Stimulated activated CD4-positive, alpha-beta T cell treated with anti-CD3 and anti-CD28 coated beads, Interleukin-1b, Interleukin-23, amount 100 ng/mL, for 48 hours (primary cell): ENCODE measurements around the gene TEAD1.

Experiments used
- DNase-seq: peaks from one replicate; pipeline ENCODE4 v3.0.0-alpha.2; 2020

The TEAD1 gene

DNA sequence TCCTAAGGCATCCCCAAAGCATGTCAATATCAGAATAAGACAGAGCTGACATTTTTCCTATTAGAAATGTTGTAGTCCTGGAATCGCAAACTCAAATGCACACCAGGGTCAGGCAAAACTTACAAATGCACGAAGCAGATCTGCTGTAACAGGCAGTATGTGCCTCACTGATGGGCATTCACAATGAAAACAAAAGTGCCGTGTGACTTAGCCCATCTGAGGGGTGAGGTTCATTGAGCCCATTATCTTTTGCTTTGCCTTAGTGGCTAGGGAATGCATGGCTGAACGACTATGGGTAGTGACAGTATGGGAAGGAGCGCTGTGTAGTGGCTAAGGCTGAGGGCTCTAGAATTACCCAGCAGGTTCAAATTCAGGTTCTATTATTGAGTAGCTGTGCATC lies 291.8 kb downstream of the TEAD1 start:
- no peak for DNase-seq

DNA sequence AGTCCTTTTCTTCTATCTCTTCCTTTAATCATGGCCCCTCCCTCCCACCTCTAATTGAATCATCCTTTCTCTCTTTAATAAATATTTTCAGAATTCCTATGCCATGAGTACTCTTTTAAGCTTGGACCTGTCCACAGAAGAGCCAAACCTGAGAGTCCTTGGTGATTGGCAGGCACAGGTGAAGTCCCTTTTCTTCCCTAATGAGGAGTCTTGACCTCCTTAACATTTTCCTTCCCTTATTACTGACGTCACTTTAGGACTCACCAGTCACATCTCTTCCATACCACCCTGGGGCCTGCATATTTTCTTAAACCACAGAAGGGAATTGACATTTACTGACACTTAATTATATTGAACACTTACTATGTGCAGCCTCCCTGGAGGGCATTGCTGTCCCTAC lies 293.9 kb downstream of the TEAD1 start:
- DNase-seq: no peak

DNA sequence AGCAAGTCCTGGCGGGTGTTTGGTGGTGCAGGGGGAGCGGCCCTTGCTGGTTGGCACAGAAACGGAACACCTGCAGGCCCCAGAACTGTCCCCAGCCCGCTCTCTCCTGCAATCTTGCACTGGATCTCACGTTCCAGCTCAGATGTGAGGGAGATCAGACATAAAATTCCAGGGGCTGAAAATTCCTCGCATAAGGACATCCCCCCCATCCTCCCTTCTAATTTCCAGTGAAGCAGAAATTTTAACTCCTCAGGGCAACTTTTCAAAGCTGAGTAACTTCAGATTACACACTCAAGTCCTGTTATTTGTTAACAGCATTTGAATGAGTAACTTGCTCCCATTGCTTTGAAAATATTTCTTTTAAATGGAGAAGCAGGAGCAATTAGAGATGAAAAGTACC lies 294.6 kb downstream of the TEAD1 start:
- DNase-seq: no peak

DNA sequence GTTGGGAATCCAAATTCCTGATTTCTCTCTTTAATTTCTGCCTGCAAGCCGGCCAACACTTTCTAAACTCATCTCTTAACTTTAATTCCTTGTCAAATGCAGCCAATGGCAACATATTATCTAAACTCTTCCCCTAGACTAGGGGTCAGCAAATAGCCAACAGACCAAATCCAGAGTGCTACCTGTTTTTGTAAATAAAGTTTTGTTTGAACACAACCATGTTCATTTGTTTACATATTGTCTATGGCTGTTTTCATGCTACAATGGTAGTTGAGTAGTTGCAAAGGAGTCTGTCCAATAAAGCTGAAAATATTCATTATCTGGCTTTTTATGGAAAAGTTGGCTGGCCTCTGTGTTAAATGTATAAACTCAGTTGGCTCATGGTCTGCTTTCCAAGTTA lies 297.7 kb downstream of the TEAD1 start:
- DNase-seq: no peak

DNA sequence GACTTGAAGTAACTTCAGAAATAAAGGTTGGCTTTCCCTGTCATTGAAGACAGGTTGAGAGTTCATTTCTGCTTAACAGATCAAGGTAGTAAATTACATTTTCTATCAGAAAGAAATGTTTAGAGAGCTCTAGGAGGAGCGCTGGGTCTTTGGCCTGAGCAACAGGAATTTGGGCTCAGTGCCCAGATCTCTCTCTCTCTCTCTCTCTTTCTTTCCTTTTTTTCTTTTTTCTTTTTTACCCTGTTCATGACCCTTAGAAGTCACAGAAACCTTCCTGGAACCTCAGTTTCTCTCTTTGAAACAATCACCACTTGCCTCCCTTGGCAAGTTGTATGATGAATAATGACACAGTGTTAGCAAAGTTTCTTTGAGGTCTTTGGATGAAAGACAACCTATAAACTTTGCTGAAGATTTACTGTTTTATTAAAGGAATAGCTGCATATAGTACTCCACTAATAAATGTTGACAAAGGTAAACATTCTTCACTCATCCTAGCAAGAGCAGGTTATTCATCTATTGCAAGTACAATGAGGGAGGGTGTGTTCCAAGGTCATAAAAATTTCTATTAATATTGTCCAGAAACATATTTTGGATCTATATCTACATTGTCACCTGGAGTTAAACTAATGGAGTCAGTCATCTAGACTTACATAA lies 299.4 kb downstream of the TEAD1 start:
- DNase-seq: no peak

DNA sequence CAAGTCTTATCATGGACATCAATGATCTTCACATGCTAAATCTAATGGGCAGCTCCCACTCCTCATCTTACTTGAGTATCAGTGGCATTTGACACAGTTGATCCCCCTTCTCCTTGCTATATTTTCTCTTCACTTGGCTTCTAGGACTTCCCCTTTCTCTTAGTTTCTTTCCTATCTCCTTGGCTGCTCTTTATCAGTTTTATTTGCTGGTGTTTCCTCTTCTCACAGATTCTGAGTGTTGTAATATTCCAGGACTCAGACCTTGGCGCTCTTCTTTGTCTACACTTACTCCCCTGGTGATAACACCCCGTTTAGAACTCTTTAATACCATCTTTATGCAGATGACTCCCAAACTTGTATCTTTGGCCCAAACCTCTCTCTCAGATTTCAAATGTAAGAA lies 301.0 kb downstream of the TEAD1 start:
- no peak for DNase-seq

DNA sequence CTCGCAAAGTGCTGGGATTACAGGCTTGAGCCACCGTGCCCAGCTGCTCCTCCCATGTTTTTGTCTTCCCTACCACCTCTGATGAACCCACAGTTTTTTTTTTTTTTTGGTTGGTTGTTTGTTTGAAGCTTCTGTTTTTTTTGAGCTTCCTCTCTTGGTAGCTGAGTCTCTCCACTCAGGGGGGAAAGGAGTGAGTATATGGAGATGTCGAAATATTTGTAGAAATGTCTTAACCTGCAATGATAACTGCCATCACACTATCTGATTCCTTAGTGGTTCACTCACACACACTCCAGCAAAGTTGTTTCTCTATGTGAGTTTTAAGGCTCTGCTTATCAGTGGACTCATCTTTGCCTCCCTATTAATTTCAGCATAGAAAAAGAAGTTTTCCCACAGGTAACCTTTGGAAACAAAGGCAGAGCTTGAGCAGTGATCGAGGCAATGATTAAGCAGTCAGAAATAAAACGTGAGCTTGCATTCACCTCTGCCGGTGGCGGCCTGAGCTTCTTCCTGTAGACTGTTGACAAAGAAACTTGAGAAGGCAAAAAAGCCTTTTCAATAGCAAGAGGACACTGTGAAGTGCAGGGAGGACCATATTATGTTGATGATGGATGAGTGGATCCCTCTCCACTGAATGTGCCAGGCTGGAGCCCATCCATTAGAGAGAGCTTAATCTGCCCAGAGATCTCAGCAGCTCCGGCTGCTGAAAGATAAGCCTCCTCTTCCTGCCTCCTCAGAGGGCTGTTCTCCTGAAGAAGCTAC lies 305.9 kb downstream of the TEAD1 start:
- no peak for DNase-seq

DNA sequence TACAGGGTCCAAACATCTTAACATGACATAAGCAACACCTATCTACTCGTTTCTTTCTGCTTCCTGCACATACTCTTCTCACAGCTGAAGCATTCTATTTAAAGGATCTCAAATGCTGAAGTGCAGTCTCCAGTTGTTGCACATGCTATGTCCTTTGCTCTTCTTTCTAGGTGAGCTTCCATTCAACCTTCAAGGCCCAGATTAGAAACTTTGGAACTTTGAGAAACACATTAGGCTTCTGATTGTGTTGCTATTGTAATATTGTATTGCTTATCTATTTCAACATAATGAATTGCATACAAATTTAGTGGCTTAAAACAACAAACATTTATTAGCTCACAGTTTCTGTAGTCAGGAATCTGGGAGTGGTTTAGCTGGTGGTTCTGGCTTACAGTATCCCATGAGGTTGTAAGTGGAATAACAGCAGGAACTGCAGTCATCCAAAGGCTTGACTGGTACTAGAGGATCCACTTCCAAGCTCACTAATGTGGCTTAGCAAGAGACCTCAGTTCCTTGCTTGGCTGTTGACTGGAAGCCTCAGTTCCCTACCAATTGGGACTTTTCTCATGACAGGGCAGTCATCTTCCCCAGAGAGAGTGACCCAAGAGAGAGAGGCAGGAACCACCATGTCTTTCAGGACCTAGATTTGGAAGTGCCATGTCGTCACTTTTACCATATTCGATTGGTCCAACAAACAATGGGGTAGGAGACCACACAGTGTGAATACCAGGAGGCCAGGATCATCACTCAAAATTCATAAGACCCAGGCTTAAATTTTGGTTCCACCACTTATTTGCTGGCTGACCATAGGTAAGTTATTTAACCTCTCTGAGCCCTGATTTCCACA lies 307.7 kb downstream of the TEAD1 start:
- no peak for DNase-seq

DNA sequence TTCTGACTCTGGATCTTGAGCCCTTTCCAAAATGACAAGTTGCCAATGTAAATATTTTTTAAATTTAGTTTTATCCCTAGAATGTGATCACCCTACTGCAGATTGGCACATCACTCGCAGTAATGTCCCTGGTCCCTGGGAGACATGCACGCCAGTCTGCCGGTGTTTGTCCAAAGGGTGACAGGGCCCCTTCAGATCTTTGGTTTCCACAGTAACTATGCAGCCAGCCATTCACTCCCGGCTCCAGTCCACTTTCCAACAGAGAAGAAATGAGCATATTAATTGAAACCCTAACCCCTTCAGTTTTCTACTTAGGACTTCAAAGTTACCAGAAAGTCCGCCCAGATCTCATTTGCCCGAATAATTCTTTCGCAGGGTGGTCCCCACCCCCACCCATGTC lies 309.1 kb downstream of the TEAD1 start:
- DNase-seq: no peak

DNA sequence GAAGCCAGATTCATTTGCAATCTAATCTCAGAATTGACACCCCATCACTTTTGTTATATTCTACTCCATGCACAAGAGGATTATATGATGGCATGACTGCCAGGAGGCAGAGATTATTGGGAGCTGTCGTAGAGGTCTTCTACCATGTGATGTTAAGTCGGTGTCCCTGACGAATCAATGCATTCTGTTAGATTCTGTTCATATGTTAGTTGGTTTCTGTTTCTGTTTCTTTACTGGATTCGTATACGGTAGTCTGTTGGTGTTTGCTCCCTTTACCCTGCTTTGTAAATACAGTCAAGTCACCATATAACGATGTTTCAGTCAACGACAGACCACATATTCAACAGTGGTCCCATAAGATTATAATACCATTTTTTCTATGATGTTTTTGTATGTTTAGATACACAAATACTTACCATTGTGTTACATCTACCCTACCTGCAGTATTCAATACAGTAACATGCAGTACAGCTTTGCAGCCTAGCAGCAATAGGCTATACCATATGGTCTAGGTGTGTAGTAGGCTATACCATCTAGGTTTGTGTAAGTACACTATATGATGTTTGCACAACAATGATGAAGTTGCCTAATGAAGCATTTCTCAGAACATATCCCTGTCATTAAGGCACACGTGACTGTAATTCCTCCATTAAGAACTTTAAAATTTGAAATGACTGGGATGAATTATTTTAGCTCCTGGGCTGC lies 312.1 kb downstream of the TEAD1 start:
- DNase-seq: no peak

DNA sequence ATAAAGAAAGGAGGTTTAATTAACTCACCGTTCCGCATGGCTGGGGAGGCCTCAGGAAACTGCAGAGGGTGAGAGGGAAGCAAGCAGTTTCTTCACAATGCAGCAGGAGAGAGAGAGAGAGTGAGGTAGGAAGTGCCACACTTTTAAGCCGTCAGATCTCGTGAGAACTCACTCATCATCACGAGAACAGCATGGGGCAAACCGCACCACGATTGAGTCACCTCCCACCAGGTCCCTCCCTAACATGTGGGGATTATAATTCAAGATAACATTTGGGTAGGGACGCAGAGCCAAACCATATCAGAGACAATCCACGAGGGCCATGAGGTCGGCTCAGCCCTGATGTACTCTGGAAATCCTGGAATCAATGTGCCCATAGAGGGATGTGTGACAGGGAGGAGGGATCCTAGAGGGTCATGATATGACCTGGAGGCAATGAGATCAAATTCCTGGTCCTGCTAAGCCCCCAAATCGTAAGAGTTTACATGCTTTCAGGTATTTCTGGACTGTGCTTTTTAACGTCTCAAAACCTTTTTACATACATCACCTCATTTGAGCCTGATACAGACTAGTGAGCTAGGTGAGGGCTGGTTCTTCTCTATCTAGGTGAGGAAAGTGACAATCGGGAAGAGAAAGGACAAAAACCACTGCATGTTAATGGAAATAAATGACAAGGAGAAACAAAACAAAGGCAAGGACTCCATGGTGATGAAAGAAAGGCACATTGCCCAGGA lies 315.4 kb downstream of the TEAD1 start:
- no peak for DNase-seq

DNA sequence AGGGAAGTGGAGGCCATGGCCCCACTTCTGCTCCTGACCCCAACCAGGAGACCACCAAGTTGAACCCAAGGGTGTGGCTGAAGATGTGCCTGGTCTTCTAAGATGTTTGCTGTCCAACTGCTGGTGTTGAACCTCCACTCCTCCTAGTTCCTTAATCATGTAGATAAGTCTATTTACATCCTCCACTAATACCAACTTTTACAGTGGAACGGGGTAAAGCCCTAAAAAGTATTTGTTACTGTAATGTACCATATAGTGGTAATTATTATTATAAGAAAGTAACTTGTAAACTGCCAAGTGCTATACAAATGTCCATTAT lies 315.9 kb downstream of the TEAD1 start:
- no peak for DNase-seq

DNA sequence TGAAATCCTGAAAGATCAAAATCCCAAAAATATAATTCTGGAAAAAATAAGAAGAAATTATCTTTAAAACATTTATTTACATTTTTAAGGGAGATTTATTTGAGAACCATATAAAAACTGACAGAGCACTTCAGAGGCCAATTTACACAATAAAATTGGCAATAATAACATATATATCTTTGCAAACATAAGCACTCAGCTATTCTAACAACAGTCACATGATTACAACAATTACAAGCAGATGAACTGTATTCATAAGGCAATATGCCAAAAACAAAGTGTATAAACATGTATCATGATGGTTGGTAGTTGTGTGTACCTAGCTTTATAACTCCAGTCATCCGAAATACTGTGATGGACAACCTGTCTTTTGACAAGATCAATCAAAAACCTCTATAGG lies 317.2 kb downstream of the TEAD1 start:
- no peak for DNase-seq

DNA sequence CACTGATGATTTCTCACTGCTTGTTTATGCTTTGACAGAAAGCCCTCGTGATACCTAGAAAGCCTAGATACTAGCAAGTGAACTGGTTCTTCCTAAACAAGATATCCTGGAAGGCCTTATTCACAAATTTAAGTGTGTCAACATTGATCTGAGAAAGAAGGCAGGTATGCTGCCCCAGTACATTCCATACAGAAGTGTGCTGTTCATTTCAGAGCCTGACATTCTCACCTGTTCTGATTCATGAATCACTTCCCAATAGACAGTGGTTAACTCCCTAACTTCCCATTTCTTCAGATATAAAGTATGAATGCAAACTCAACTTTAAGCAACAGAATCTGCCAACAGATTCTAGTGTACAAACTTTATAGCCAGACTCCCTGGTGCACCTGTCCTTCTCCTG lies 319.4 kb downstream of the TEAD1 start:
- DNase-seq: no peak
